Panc1 (cell line): Measurements from ENCODE around the gene UMAD1. TPM values are rescaled to one million over a fixed set of nuclear protein-coding genes. Genes with fewer than 3 reads are reported as not detected.

Source experiments
- ATAC-seq: fragments of 200-7000 bp; cut with Tn5 transposase; 2 replicates; pipeline ENCODE4 v1.9.1; 2020; ENCODE audit warnings: mild to moderate bottlenecking, moderate library complexity
- BruUV-seq: library from RNA; stranded (reverse); fragments of 400-500 nt; replicated peaks from 2 replicates; lab custom pipeline; 2021; lab: Mats Ljungman, UMichigan
- CTCF ChIA-PET: fragments of 300-600 bp; sonication (Branson Sonifier 250); formaldehyde crosslinking; loops from one replicate; lab custom pipeline; 2022; ENCODE audit warnings: antibody characterized with exemption; lab: Charles Lee
- POLR2A ChIA-PET: fragments of 300-600 bp; sonication (Branson Sonifier 250); formaldehyde crosslinking; loops from one replicate; lab custom pipeline; 2022; ENCODE audit warnings: antibody characterized with exemption; lab: Charles Lee
- DNase-seq: peaks from one replicate; pipeline ENCODE4 v3.0.0-alpha.2; 2010; ENCODE audit warnings: low read depth, low spot score
- H3K27ac ChIP-seq: 2 replicates; pipeline ENCODE4 v1.5.1; 2011; ENCODE audit warnings: mild to moderate bottlenecking, low read length, inconsistent platforms
- H3K27me3 ChIP-seq: fragments of 200-500 bp; sonication (Bioruptor generic); 2 replicates; pipeline ENCODE4 v1.6.0; 2014; ENCODE audit warnings: low read length, inconsistent platforms; ENCODE audit not compliant: control insufficient read depth, insufficient read depth
- H3K36me3 ChIP-seq: fragments of 200-500 bp; sonication (Bioruptor generic); 2 replicates; pipeline ENCODE4 v1.5.1; 2014; ENCODE audit warnings: inconsistent platforms, mild to moderate bottlenecking, low read length, moderate library complexity; ENCODE audit not compliant: control insufficient read depth, insufficient read depth
- H3K4me1 ChIP-seq: 2 replicates; pipeline ENCODE4 v1.5.1; 2011; ENCODE audit warnings: inconsistent platforms, mild to moderate bottlenecking, low read length, moderate library complexity; ENCODE audit not compliant: control insufficient read depth, insufficient read depth
- H3K4me3 ChIP-seq, 2 experiments: 2 replicates each; pipeline ENCODE4 v1.5.1; 2011 to 2012; ENCODE audit warnings: low read depth in 2 of 2, low read length in 2 of 2, mild to moderate bottlenecking in 2 of 2, inconsistent platforms in 1 of 2, moderate library complexity in 1 of 2
- H3K9me3 ChIP-seq: fragments of 200-500 bp; sonication (Bioruptor generic); 2 replicates; pipeline ENCODE4 v1.5.1; 2014; ENCODE audit warnings: low read depth, mild to moderate bottlenecking, inconsistent platforms, low read length, moderate library complexity; ENCODE audit not compliant: control insufficient read depth, insufficient read depth
- CTCF ChIP-seq: fragments of 450-650 bp; IDR thresholded peaks from 2 replicates; pipeline ENCODE4 v1.5.1; 2017; ENCODE audit warnings: mild to moderate bottlenecking
- POLR2AphosphoS5 ChIP-seq: IDR thresholded peaks from 2 replicates; pipeline ENCODE4 v1.6.1; 2012; ENCODE audit warnings: mild to moderate bottlenecking, low read depth, low read length, moderate library complexity
- SIN3A ChIP-seq: IDR thresholded peaks from 2 replicates; pipeline ENCODE4 v1.6.1; 2012; ENCODE audit warnings: low read depth, mild to moderate bottlenecking, low read length, moderate library complexity, borderline replicate concordance; ENCODE audit not compliant: insufficient read depth
- TCF7L2 ChIP-seq: IDR thresholded peaks from 2 replicates; pipeline ENCODE4 v1.6.1; 2011; ENCODE audit warnings: mild to moderate bottlenecking, low read depth, low read length, inconsistent platforms
- in situ Hi-C: cut with HindIII; loops from 2 replicates; pipeline ENCODE4 v1.10.0; 2016; ENCODE audit warnings: low sequenced_read_pairs, low pct_unique_long_range_greater_than_20kb
- intact Hi-C: fragments of 100-400 bp; cut with micrococcal nuclease; formaldehyde crosslinking; loops from one replicate; pipeline ENCODE4 v1.10.0; 2022; ENCODE audit not compliant: unreplicated experiment
- total RNA-seq: library from RNA; stranded (reverse); gene quantifications from one replicate; pipeline ENCODE4 v1.2.1, GENCODE V29; 2021; ENCODE audit not compliant: unreplicated experiment
- TF ChIP-seq, protein P1 (sequence below), 2 experiments: IDR thresholded peaks; 2 replicates each; pipeline ENCODE4 v1.6.1; 2011 to 2012; ENCODE audit warnings: low read depth in 2 of 2, control low read depth in 1 of 2, low read length in 1 of 2, mild to moderate bottlenecking in 1 of 2, moderate library complexity in 1 of 2; ENCODE audit not compliant: insufficient read depth in 1 of 2

Gene UMAD1
- total RNA-seq, 1 experiment from 2014 or later, result 19.9 TPM

DNA sequence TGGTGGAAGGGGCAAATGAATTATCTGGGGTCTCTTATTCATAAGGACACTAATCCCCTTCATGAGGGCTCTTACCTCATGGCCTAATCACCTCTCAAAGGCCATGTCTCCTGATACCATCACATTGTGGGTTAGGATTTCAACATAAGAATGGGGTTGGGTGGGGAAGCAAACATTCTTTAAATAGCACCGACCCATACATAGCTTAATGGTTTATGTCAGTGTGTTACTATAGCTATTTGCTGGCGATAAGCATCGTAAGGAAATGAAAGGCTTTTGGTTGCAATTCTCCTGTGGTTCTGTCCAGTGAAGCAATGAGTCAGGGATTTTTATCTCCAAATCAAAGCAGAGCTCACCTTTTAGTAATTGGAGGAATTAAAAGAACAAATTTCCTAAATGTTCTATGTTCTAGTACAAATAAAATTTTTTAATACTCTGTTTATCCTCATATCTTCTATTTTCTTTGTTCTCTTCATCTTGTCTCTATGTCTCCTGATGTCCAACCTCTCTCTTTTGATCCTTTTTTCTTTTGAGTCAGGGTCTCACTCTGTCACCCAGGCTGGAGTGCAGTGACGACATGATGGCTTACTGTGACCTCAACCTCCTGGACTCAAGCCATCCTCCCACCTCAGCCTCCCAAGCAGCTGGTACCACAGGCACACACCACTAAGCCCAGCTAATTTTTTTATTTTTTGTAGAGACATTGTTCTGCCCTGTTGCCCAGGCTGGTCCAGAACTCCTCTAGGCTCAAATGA lies 271.0 kb downstream of the UMAD1 start:
- DNase-seq, result no peak
- in situ Hi-C loops, result no loop called here
- intact Hi-C loops, result no loop called here

DNA sequence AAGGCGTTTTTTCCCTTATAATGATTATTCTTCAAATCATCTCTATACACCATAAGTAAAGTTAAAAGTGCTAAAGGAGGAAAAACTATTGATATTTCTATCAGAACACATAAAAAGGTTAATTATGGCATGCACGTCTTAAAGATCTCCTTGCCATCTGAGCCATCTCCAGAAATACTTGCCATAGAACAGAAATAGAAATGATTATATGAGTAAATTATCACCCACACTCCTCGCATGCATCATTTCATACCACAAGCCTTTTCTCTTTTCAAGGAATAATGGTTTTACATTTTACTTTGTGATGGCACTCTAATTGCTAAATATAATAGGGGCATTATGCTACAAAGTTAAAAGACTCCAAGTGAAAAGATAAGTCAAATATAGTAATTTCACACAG lies 272.4 kb downstream of the UMAD1 start:
- POLR2A ChIA-PET, result no interaction called here
- DNase-seq (no peak), ATAC-seq (no peak)
- Histone ChIP-seq H3K36me3 (no peaks in the 10 kb centered on the region), H3K4me1 (no peaks in the 10 kb centered on the region), H3K27me3 (no peaks in the 10 kb centered on the region), H3K4me3 (no peak overlapping the region), H3K9me3 (no peaks in the 10 kb centered on the region), H3K27ac (no peak overlapping the region)
- BruUV-seq, result no TSS peak
- TF ChIP-seq SIN3A, result no peak
- no peak for TF ChIP-seq TCF7L2
- no peak for TF ChIP-seq CTCF
- in situ Hi-C loops, result no loop called here
- intact Hi-C loops, result no loop called here
- CTCF ChIA-PET, result no interaction called here

More for the DNA sequence above, 271.0 kb downstream of the UMAD1 start:
- POLR2A ChIA-PET, result no interaction called here
- CTCF ChIA-PET, result interaction anchor here (0.6 kb wide), 1 partner anchor 16 kb away, joined by 3 read pairs; no protein-coding TSS in a partner anchor
- ATAC-seq, result no peak
- Histone ChIP-seq H3K36me3 (no peaks in the 10 kb centered on the region), H3K9me3 (no peaks in the 10 kb centered on the region), H3K4me1 (no peaks in the 10 kb centered on the region), H3K27me3 (no peaks in the 10 kb centered on the region), H3K27ac (no peak overlapping the region), H3K4me3 (no peak overlapping the region)
- no peak for TF ChIP-seq SIN3A
- TF ChIP-seq POLR2AphosphoS5, result no peak
- TF ChIP-seq TCF7L2, result no peak
- no peak for TF ChIP-seq CTCF
- no TSS peak for BruUV-seq

- no peaks in the 10 kb centered on the region for H3K36me3 ChIP-seq
- ChIA-PET POLR2A (no interaction called here), CTCF (no interaction called here)
- TF ChIP-seq POLR2AphosphoS5 (no peak), TCF7L2 (no peak), CTCF (no peak; the same call in 1 of the 2 replicates), SIN3A (no peak)
- TF ChIP-seq, protein P1, sequence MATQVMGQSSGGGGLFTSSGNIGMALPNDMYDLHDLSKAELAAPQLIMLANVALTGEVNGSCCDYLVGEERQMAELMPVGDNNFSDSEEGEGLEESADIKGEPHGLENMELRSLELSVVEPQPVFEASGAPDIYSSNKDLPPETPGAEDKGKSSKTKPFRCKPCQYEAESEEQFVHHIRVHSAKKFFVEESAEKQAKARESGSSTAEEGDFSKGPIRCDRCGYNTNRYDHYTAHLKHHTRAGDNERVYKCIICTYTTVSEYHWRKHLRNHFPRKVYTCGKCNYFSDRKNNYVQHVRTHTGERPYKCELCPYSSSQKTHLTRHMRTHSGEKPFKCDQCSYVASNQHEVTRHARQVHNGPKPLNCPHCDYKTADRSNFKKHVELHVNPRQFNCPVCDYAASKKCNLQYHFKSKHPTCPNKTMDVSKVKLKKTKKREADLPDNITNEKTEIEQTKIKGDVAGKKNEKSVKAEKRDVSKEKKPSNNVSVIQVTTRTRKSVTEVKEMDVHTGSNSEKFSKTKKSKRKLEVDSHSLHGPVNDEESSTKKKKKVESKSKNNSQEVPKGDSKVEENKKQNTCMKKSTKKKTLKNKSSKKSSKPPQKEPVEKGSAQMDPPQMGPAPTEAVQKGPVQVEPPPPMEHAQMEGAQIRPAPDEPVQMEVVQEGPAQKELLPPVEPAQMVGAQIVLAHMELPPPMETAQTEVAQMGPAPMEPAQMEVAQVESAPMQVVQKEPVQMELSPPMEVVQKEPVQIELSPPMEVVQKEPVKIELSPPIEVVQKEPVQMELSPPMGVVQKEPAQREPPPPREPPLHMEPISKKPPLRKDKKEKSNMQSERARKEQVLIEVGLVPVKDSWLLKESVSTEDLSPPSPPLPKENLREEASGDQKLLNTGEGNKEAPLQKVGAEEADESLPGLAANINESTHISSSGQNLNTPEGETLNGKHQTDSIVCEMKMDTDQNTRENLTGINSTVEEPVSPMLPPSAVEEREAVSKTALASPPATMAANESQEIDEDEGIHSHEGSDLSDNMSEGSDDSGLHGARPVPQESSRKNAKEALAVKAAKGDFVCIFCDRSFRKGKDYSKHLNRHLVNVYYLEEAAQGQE (IDR thresholded peaks at IDR 0.05; ENCODE audit: insufficient read depth in 1 of 2, low read depth in 2 of 2, low read length in 1 of 2), result no peak
- no peak overlapping the region for H3K4me3 ChIP-seq
- no peaks in the 10 kb centered on the region for H3K27me3 ChIP-seq
- no TSS peak for BruUV-seq
- no peaks in the 10 kb centered on the region for H3K9me3 ChIP-seq
- ATAC-seq (no peak), DNase-seq (no peak)
- intact Hi-C loops (no loop called here), in situ Hi-C loops (no loop called here)
- no peak overlapping the region for H3K27ac ChIP-seq
- no peaks in the 10 kb centered on the region for H3K4me1 ChIP-seq
Measured at GRCh38 chr7:7913504-7913903, 273.0 kb downstream of the UMAD1 start.
